ENCODE results near the gene ELSPBP1. TPM values are rescaled to one million over a fixed set of nuclear protein-coding genes. Genes with fewer than 3 reads are reported as not detected.
"Not testable (repeated sequence)": the region's sequence is repeated elsewhere in the genome, so short reads cannot be mapped to it uniquely, and the experiment has no call there.

The ELSPBP1 gene
- total RNA-seq: not detected
- long read RNA-seq: 0 reads

DNA sequence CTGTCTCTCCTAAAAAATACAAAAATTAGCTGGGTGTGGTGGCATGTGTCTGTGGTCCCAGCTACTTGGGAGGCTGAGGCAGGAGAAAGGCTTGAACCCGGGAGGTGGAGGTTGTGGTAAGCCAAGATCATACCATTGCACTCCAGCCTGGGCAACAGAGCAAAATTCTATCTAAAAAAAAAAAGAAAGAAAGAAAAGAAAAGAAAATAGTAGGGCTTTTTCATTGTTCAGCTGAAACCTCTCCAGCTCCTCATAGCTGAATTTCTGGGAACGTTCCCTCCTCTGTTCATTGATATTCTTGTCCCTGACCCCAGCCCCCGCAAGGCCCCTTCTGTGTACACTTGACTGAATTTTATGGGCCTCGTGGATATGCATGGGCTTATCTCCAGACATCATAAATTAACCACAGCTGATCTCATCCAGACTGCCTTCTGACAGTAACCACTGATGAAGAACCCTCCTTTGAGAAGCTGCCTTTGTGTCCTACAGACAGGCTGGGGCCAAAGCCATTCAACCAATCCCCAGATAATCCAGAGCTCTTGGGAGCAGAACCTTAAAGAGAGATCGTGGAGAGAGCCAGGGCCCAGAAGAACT lies at the start of gene ELSPBP1:
TSS of gene ELSPBP1 (plus strand) at position 424 of the 594 bp plus-strand sequence. CDS start 14,036 bp downstream, outside the sequence.
- intact Hi-C loops (cut with DNase I): no loop called here
- ATAC-seq (no peak), DNase-seq (no peak)

GRCh38 chr19:47949852-47950521 lies 44.4 kb upstream of the ELSPBP1 start:
- ATAC-seq; intact Hi-C loops (cut with DNase I); DNase-seq: not testable (repeated sequence)

DNA sequence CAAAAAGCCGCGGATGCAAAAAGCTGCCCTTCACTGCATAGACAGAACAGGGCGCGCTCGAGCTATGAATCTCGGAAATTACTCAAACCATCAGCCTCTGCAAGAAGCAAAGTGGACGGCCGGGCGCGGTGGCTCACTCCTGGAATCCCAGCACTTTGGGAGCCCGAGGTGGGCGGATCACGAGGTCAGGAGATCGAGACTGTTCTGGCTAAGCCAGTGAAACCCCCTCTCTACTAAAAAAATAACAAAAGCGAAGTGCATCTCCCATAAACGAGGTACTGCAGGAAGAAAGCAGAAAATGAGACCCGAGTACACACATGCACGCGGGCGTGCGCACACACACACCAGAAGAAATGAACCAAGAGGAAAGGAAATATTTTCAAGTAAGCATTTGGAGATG lies 42.3 kb upstream of the ELSPBP1 start:
- DNase-seq; ATAC-seq; intact Hi-C loops (cut with DNase I): not testable (repeated sequence)

DNA sequence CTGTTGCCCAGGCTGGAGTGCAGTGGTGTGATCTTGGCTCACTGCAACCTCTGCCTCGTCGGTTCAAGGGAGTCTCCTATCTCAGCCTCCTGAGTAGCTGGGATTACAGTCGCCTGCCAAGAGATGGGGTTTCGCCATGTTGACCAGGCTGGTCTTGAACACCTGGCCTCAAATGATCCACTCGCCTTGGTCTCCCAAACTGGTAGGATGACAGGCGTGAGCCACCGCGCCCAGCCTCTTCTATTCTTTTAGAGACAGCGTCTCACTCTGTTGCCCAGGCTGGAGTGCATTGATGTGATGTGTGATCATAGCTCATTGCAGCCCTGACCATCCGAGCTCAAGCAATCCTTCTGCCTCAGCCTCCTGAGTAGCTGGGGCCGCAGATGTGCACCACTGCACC lies 38.5 kb upstream of the ELSPBP1 start:
- peak; percentile 34 for DNase-seq
- intact Hi-C loops (cut with DNase I); ATAC-seq: not testable (repeated sequence)

- ATAC-seq: no peak
- intact Hi-C loops (cut with DNase I): no loop called here
- DNase-seq: no peak
Observed at GRCh38 chr19:47973529-47973928, 20.9 kb upstream of the ELSPBP1 start.

DNA sequence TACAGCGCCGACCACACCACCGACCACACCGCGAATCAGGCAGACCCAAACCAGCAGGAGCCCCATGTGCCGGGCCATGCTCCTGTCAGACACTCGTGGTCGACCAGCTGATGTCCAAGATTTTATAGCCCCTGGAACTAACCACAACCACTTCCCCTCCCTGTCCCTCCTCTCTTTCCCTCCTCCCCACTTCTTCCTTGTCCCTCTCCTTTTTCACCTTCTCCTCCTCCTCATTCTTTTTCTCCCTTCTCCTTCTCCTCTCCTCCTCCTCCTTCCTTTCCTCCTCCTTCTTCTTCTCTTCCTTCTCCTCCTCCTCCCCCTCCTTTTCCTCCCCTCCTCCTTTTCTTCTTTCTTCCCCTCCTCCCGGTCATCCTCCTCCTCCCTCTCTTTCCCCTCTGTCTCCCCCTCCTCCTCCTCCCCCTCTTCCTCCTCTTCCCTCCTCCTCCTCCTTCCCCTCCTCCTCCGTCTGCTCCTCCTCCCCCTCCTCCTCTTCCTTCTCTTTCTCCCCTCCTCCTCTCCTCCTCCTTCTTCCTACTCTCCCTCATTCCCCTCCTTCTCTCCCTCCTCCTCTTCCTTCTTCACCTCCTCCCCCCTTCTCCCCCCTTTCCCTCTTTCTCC lies 3.1 kb upstream of the ELSPBP1 start:
- no peak for ATAC-seq
- no peak for DNase-seq
- intact Hi-C loops (cut with DNase I): no loop called here

DNA sequence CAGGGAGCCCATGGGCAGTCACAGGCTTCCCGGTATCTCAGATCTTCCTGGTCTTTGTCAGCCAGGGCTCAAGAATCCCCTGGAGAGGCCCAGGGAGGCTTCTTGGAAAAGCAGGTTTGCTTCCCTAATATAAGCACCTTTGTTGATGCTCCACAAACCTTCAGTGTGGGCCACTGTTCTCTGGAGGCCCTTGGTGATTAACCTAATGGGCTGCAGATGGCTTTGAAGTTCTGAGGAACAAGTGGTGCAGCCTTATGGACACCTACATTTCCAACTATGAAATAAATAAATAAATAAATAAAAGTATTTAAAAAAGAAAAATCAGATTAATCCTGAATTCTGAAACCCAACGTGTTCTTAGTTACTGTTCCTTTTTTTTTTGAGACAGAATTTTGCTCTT lies 2.4 kb upstream of the ELSPBP1 start, which contains the start of gene BSPH1:
TSS of gene BSPH1 (minus strand) at position 101 of the 400 bp plus-strand sequence. CDS start at position 12, 89 bp downstream.
- no peak for DNase-seq
- intact Hi-C loops (cut with DNase I): no loop called here
- no peak for ATAC-seq

DNA sequence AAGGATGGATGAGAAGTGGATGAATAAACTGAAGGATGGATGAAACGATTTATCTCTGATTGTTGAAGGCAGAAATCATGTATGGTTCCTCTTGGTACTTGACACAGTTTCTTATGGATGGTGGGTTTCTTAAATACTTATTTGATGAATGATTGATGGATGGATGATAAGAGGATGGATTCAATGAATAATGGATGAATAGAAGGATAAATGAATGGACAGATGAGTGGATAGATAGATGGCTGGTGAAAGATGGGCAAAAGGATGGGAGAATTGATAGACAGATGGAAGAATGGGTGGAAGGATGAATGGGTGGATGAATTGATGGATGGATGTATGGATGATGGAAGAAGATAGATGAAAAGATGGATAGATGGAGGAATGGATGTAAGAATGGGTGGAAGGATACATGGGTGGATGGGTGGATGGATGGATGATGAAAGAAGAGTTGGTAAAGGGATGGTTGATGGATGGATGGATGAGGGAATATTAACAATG lies 1.8 kb downstream of the ELSPBP1 start:
- ATAC-seq (no peak), DNase-seq (no peak)
- intact Hi-C loops (cut with DNase I): no loop called here

GRCh38 chr19:47998800-47999199 lies 4.4 kb downstream of the ELSPBP1 start:
- intact Hi-C loops (cut with DNase I): no loop called here
- ATAC-seq: no peak

DNA sequence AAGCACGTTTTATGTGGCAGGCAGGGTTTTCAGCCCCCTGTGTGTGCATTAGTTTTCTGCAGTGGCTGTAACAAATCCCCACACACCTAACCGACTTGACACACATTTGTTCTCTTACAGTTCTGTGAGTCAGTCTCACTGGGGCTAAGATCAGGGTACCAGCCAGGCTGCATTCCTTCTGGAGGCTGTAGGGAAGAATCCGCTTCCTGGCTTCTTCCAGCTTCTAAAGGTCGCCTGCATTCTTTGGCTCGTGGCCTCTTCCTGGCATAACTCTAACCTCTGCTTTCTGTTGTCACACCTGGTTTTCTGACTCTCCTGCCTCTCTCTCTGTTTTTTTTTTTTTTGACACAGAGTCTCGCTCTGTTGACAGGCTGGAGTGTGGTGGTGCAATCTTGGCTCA lies 6.4 kb downstream of the ELSPBP1 start:
- intact Hi-C loops (cut with DNase I): no loop called here
- DNase-seq: no peak
- no peak for ATAC-seq

More at GRCh38 chr19:47998800-47999199, 4.4 kb downstream of the ELSPBP1 start:
- DNase-seq: no peak

DNA sequence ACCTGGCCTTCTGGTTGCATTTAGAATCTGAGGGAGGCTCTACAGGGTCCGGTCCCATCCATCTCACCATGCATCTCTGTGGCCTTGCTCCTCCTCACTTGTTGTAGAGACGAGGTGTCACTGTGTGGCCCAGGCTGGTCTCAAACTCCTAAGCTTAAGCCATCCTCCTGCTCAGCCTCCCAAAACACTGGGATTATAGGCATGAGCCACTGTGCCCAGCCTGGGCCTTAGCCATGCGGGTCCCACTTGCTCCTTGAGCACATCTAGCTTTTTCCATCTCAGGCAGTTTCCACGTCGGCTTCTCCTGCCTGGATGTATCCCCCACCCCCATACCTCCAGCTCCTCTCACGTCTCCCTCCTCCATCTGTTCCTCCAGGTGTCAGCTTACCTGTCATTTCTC lies 9.8 kb downstream of the ELSPBP1 start:
- ATAC-seq (no peak), DNase-seq (no peak)
- intact Hi-C loops (cut with DNase I): no loop called here

DNA sequence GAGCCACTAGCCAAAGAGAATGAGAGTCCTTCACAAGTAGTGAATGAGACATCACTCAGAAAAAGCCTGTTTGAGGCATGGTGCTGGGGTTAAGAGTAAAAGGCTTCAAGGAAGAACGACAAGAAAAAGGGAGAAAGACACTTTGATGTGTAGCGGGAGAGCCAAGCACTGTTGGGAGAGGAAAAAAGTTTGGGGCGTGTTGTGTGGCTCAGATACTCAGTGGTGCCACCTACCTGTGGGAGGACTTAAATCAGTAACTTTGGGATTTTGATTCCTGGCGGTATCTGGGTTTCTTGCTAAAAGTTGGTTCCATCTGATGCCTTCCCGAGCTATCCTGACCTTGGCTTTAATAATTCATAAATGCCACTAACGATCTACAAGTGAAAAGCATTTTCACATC lies 12.3 kb downstream of the ELSPBP1 start:
- no peak for ATAC-seq
- intact Hi-C loops (cut with DNase I): no loop called here
- no peak for DNase-seq

- intact Hi-C loops (cut with DNase I): no loop called here
- DNase-seq (no peak), ATAC-seq (no peak)
Observed at GRCh38 chr19:48010932-48011758, 16.7 kb downstream of the ELSPBP1 start.

DNA sequence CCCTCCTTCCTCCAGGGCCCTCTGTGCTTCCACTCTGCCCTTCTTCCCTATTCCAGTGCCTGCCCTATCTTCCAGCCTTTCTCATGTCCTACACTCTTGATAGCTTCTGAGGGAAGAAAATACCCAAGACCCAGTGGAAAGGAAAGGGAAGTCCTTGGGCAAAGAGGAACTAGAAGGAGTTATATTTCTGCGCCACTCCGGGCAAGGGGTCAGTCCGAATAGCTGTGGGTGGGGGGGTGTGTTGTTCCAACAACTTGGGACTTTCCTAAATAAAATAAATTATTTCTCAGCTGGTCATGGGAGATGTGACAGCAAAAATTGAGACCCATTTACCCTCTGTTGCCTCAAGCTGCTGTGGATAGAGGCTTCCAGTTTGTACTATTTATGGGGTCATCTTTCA lies 26.3 kb downstream of the ELSPBP1 start:
- ATAC-seq (no peak), DNase-seq (no peak)
- intact Hi-C loops (cut with DNase I): no loop called here

DNA sequence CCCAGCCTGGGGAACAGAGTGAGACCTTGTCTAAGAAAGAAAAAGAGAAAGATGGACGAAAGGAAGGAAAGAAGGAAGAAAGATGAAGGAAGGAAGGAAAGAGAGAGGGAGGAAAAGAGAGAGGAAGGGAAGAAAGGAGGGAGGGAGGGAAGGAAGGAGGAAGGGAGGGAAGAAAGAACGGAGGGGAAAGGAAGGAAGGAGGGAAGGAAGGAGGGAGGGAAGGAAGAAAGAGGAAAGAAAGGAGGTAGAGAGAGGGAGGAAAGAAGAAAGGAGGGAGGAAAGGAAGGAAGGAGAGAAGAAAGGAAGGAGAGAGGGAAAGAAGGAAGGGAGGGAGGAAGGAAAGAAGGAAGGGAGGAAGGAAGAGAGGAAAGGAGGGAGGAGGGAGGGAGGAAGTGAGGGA lies 28.6 kb downstream of the ELSPBP1 start:
- intact Hi-C loops (cut with DNase I): no loop called here
- ATAC-seq (no peak), DNase-seq (no peak)

DNA sequence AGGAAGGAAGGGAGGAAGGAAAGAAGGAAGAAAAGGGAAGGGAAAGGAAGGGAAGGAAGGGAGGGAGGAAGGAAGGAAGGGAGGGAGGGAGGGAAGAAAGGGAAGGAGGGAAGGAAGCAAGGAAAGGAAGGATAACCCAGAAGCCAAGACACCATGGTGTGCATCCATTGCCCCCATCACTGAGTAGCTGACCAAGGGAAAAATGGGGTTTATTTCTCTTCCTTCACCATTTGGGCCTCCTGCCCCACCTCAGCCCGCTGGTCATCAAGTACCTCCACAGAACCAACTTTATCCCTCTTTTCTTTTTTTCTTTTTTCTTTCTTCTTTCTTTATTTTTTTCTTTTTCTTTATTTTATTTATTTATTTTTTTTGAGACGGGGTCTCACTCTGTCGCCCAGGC lies 29.1 kb downstream of the ELSPBP1 start:
- ATAC-seq (no peak), DNase-seq (no peak)
- intact Hi-C loops (cut with DNase I): no loop called here

- intact Hi-C loops (cut with DNase I): no loop called here
- ATAC-seq: no peak
- DNase-seq: no peak
Observed at GRCh38 chr19:48025480-48025879, 31.0 kb downstream of the ELSPBP1 start.

DNA sequence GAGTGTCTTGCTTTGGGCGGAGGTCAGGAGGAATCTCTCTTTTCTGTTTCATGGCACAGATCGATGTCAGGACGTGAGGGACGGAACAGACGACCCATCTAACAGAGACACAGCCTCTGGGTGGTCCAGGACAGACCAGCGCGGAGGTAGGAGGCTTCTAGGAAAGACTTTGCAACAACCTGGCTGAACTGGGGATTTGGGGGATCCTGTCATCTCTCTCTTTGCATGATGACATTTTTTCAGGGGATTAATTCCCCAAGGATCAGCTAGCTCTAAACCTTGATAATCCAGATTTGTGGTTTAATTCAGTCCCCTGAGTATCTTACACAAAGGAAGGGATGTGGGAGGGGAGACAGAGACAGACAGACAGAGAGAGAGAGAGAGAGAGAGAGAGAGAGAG lies 35.0 kb downstream of the ELSPBP1 start:
- DNase-seq: no peak
- intact Hi-C loops (cut with DNase I): no loop called here

DNA sequence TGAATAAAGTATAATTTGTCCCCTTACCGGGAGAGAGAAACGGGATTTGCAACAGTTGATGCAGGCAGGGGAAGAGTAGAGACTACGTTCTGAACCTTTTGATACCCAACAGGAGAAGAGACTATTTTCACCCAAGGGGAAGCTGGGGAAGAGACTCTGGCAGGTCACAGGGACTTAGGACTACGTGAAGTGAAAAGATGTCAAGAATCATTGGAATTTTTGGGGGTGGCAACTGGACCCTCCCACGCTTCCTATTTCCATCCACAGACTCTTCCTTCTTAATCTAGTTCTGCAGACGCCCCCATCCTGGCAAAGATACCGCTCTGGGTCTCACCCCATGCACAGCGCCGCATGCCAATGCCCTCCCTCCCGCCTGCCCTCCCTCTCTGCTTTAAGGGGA lies 35.6 kb downstream of the ELSPBP1 start:
- intact Hi-C loops (cut with DNase I): no loop called here
- no peak for ATAC-seq
- DNase-seq: no peak

More for the DNA sequence above, 35.0 kb downstream of the ELSPBP1 start:
- ATAC-seq: no peak
